Cardiac fibroblast (primary cell): ENCODE measurements around the gene MLC1.

Experiments
- DNase-seq, 2 donors: peaks; one replicate each; pipeline versions ENCODE4 v3.0.0 to v3.0.0-alpha.2; 2010; ENCODE audit warnings: low read depth in 2 of 2
- H3K4me3 ChIP-seq, 2 donors: replicated peaks in 1 of 2; 1 replicate in 1 of 2; 2 replicates in 1 of 2; pipeline ENCODE4 v1.5.1; 2011; ENCODE audit warnings: low read depth in 2 of 2, low read length in 2 of 2, mild to moderate bottlenecking in 2 of 2, moderate library complexity in 1 of 2
- CTCF ChIP-seq: IDR thresholded peaks from one replicate; pipeline ENCODE4 v1.5.1; 2011; ENCODE audit warnings: low read depth, mild to moderate bottlenecking, low read length, inconsistent platforms

Gene MLC1

GRCh38 chr22:50009765-50010675 is 75.2 kb downstream of the MLC1 start:
- TF ChIP-seq CTCF, result no peak
- H3K4me3 ChIP-seq, result no peak overlapping the region
- DNase-seq, result no peak
